ENCODE data around the gene EMC9. TPM values are rescaled to one million over a fixed set of nuclear protein-coding genes. Genes with fewer than 3 reads are reported as not detected.

EMC9 gene
- total and polyA plus RNA-seq, 2 experiments from 2014 or later: 13.8 to 34.1 TPM

- H3K4me1 ChIP-seq (ENCODE audit: insufficient read depth): peaks cover 12% of the 10 kb centered on the region
- peak; percentile 4 for DNase-seq (ENCODE audit: low spot score)
- H3K36me3 ChIP-seq (replicated peaks; ENCODE audit: insufficient read depth, low read depth): no peaks in the 10 kb centered on the region
- peaks cover 27% of the 10 kb centered on the region for H3K79me2 ChIP-seq
- H3K27me3 ChIP-seq: no peaks in the 10 kb centered on the region
- H3K4me3 ChIP-seq: no peak overlapping the region
- 85% methylated on average over 19 of the region's 19 CpGs for WGBS (ENCODE audit: low lambda C conversion rate, missing lambda C conversion rate)
- H3K9me3 ChIP-seq (ENCODE audit: low read depth): no peaks in the 10 kb centered on the region
- H4K20me1 ChIP-seq (ENCODE audit: insufficient read depth, poor library complexity, severe bottlenecking): no peaks in the 10 kb centered on the region
- H3K27ac ChIP-seq: peak overlapping the region; percentile 95
- H2AFZ ChIP-seq: peak overlapping the region; percentile 43
- TF ChIP-seq EZH2phosphoT487 (IDR thresholded peaks at IDR 0.05; ENCODE audit: low read depth, severe bottlenecking, unreplicated experiment) (no peak), CTCF (IDR thresholded peaks at IDR 0.05; ENCODE audit: poor library complexity) (no peak), EZH2 (IDR thresholded peaks at IDR 0.05; ENCODE audit: borderline replicate concordance) (no peak)
- H3K9me2 ChIP-seq (replicated peaks; ENCODE audit: insufficient read depth): no peaks in the 10 kb centered on the region
- H3K4me2 ChIP-seq: peak overlapping the region; percentile 84
Measured at GRCh38 chr14:24093207-24093900, 48.0 kb downstream of the EMC9 start.

- Histone ChIP-seq H3K36me3 (replicated peaks; ENCODE audit: insufficient read depth, low read depth) (no peaks in the 10 kb centered on the region), H2AFZ (no peak overlapping the region), H3K4me2 (no peak overlapping the region), H3K27me3 (no peaks in the 10 kb centered on the region), H3K79me2 (peaks cover 24% of the 10 kb centered on the region), H3K4me3 (no peak overlapping the region), H3K9me2 (replicated peaks; ENCODE audit: insufficient read depth) (no peaks in the 10 kb centered on the region), H3K9me3 (ENCODE audit: low read depth) (no peaks in the 10 kb centered on the region), H3K4me1 (ENCODE audit: insufficient read depth) (peaks cover 12% of the 10 kb centered on the region), H4K20me1 (ENCODE audit: insufficient read depth, poor library complexity, severe bottlenecking) (no peaks in the 10 kb centered on the region), H3K27ac (peak overlapping the region; percentile 95)
- DNase-seq (ENCODE audit: low spot score): peak; percentile 4
- TF ChIP-seq EZH2phosphoT487 (IDR thresholded peaks at IDR 0.05; ENCODE audit: low read depth, severe bottlenecking, unreplicated experiment) (no peak), CTCF (IDR thresholded peaks at IDR 0.05; ENCODE audit: poor library complexity) (no peak), EZH2 (IDR thresholded peaks at IDR 0.05; ENCODE audit: borderline replicate concordance) (no peak)
- 100% methylated on average over 4 of the region's 4 CpGs for WGBS (ENCODE audit: low lambda C conversion rate, missing lambda C conversion rate)
Measured at GRCh38 chr14:24092505-24093206, 48.7 kb downstream of the EMC9 start.

GRCh38 chr14:24092110-24092504 is 49.3 kb downstream of the EMC9 start:
- Histone ChIP-seq H3K4me1 (ENCODE audit: insufficient read depth) (peaks cover 12% of the 10 kb centered on the region), H3K4me3 (no peak overlapping the region)
- peak; percentile 38 for DNase-seq (ENCODE audit: low spot score)

More at GRCh38 chr14:24092110-24092504, 49.3 kb downstream of the EMC9 start:
- H3K27me3 ChIP-seq: no peaks in the 10 kb centered on the region
- no peaks in the 10 kb centered on the region for H3K9me3 ChIP-seq (ENCODE audit: low read depth)
- H2AFZ ChIP-seq: no peak overlapping the region
- no peak for TF ChIP-seq CTCF (IDR thresholded peaks at IDR 0.05; ENCODE audit: poor library complexity)
- no peak for TF ChIP-seq EZH2phosphoT487 (IDR thresholded peaks at IDR 0.05; ENCODE audit: low read depth, severe bottlenecking, unreplicated experiment)
- TF ChIP-seq EZH2 (IDR thresholded peaks at IDR 0.05; ENCODE audit: borderline replicate concordance): no peak
- no peaks in the 10 kb centered on the region for H4K20me1 ChIP-seq (ENCODE audit: insufficient read depth, poor library complexity, severe bottlenecking)
- H3K9me2 ChIP-seq (replicated peaks; ENCODE audit: insufficient read depth): no peaks in the 10 kb centered on the region
- H3K36me3 ChIP-seq (replicated peaks; ENCODE audit: insufficient read depth, low read depth): no peaks in the 10 kb centered on the region
- H3K79me2 ChIP-seq: peaks cover 22% of the 10 kb centered on the region
- H3K27ac ChIP-seq: no peak overlapping the region
- H3K4me2 ChIP-seq: no peak overlapping the region
